HG03159 (cell line): ENCODE results near the gene MCTP2.

ENCODE experiments used
- ATAC-seq: cut with Tn5 transposase; IDR thresholded peaks from one replicate; pipeline ENCODE4 v1.9.1; 2021; ENCODE audit warnings: mild to moderate bottlenecking, moderate library complexity; ENCODE audit not compliant: unreplicated experiment

Gene MCTP2

GRCh38 chr15:94296717-94297116 lies 65.4 kb downstream of the MCTP2 start:
- no peak for ATAC-seq

DNA sequence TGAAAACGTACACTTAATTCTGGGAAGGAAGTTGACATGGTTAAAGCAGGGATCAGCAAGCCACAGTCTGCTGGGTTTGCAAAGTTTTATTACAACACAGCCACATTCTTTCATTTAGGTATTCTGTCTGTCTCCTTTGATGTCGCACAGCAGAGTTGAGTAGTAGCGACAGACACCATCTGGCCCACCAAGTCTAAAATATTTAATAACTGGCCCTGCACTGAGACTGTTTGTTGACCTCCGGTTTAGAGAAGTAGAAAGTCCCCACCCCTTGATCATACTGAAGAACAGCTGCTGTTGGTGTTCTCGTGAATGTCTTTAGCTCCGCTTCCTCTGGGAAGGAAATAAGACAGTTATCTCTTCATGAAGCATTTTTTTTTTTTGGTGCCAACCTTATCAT lies 66.2 kb downstream of the MCTP2 start:
- peak; percentile 81 for ATAC-seq

DNA sequence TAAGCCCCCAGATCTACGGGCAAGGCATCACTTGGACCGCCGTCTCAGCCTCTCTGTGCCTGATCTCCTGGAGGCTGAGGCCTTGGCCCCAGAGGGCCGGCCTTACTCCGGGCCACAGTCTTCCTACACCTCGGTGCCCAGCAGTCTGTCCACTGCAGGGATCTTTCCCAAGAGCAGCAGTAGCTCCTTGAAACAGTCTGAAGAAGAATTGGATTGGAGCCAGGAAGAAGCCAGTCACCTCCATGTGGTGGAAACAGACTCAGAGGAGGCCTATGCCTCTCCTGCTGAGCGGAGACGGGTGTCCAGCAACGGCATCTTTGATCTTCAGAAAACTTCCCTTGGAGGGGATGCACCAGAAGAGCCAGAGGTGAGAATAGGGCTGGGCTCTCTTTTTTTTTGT lies 67.0 kb downstream of the MCTP2 start:
- no peak for ATAC-seq

- ATAC-seq, result no peak
Measured at GRCh38 chr15:94300612-94301011, 69.3 kb downstream of the MCTP2 start.

- ATAC-seq, result peak; percentile 58
Measured at GRCh38 chr15:94305133-94305532, 73.8 kb downstream of the MCTP2 start.

- peak; percentile 85 for ATAC-seq
Measured at GRCh38 chr15:94306700-94307650, 75.6 kb downstream of the MCTP2 start.

DNA sequence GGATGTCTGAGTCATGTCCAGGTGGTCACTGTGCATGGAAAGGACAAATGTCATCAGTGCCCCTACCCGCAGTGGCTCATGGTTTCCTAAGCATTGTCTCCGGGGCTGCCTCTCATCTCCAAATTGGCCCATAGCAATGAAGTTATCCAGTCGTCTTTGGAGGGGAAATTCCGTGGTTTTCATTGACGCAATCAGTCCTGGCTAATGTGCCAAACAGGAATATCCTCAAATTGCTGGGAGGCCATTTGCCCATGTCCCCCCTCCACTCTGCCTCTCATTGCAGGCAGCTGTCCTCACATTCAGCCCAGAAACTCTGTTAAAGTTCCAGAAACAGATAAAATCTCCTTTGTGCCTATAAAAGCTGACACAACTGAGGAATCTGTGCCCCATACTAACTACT lies 81.6 kb downstream of the MCTP2 start:
- no peak for ATAC-seq

GRCh38 chr15:94314639-94315038 lies 83.3 kb downstream of the MCTP2 start:
- no peak for ATAC-seq

GRCh38 chr15:94317211-94317610 lies 85.8 kb downstream of the MCTP2 start:
- ATAC-seq, result no peak

DNA sequence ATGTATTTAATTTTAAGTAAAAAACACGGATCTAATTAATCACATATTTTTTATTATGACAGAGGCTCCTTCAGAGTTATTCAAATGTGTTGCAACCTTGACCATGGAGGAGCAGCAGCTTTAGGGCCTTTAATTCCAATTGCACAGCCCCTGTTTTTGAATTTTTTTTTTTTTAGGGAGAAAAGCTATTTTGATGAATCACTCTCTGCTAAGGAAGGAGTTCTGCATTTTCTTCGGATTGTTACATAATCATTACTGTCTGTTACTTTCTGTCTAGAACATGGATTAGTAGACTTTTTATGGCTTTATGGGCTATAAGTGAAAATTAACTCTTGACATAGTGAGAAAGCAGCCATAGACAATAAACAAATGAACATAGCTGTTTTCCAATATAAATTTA lies 90.8 kb downstream of the MCTP2 start:
- ATAC-seq, result no peak

- no peak for ATAC-seq
Measured at GRCh38 chr15:94323076-94323475, 91.7 kb downstream of the MCTP2 start.

- ATAC-seq, result peak; percentile 81
Measured at GRCh38 chr15:94324117-94324826, 92.9 kb downstream of the MCTP2 start.

GRCh38 chr15:94324835-94325767 lies 93.7 kb downstream of the MCTP2 start:
- ATAC-seq, result no peak

GRCh38 chr15:94327356-94327936 lies 96.1 kb downstream of the MCTP2 start:
- peak; percentile 48 for ATAC-seq

DNA sequence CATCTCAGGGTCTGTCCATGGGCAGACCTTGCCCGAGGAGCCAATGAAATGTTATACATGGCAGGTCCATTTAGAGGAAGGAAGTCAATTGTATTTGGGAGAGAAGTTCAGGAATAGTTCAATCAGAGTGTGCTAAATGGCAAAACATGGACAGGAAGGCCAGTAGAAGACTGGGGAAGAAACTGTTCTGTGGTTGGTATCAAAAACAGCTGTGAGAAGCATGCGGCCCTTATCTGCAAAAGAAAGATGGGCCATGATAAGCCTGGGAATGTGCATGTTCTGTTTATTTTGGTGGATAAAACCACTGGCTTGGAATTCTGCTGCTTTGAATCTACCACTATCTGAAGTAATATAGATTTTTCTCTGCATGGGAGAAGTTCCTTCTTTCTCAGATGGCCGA lies 100.4 kb downstream of the MCTP2 start:
- no peak for ATAC-seq

DNA sequence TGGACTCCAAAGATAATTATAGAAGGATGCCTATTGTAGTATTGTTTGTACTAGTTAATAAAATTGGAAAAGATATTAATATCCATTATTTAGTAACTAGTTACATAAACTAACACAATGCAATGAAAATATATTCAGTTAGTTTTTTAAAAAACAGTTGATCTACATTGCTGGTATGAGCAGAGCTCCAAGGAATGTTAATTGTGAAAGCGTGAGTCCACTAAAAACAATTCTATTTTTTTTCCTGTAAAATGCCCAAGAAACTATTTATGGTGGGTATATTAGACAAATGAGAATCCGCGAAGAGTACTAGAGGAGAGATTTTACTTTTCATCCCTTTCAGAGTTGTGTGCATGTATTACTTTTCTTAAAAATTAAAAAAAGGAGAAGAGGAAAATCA lies 104.3 kb downstream of the MCTP2 start:
- no peak for ATAC-seq

GRCh38 chr15:94336817-94337467 lies 105.6 kb downstream of the MCTP2 start:
- ATAC-seq, result no peak

DNA sequence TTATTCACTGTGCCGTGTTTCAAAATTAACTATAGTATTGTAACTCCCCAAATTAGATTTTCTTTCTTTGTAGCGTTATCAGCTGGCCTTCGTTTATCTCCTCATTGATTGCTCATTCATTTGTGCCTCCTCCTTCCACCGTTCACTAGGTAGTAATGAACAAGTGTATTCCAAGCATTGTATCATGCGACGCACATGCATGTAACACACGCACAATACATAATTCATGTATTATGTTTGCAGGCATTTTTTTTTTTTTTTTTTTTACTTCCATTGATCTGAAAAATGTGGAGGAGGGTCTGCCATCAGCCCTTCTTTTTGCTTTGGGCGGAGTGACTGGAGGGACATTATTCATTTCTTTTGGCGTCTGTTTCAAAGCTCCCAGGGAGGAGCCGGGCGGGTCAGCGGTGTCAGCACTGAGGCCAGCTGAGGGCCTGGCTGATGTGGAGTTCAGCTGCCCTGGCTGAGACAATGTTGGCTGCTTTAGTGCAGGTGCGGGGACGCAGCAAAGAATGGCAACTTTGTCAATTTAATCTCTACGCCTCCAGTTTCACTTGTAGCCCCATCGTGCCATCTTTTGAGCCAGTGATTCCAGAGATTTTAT lies 107.0 kb downstream of the MCTP2 start:
- ATAC-seq, result no peak

DNA sequence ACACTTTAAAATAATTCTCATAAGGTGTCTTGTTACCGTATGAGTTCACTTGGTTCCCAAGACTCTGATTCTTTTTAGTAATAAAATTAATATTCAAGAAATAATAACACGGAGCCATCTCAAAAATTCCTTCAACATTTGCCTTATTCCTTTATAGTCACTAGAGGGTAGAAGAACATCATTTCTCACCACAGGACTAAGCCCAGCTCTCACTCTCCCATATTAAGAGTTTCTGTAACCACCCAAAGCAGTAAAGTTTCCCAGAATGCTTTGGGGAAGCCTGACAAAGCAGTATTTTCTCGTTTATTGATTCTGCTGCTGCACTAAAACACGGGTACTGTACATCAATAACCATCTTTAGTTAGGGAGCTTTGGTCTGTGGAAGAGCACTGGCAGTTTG lies 114.9 kb downstream of the MCTP2 start:
- ATAC-seq, result no peak

- ATAC-seq, result no peak
Measured at GRCh38 chr15:94348084-94348483, 116.7 kb downstream of the MCTP2 start.
